ENCODE measurements around the gene SDK2. TPM values are rescaled to one million over a fixed set of nuclear protein-coding genes. Genes with fewer than 3 reads are reported as not detected.

The SDK2 gene
- total and polyA plus RNA-seq, 9 of the 15 experiments (the other 6 are each of a cell fraction or from before 2014, with no cell fraction given) = 0.04 TPM; not detected in 8

DNA sequence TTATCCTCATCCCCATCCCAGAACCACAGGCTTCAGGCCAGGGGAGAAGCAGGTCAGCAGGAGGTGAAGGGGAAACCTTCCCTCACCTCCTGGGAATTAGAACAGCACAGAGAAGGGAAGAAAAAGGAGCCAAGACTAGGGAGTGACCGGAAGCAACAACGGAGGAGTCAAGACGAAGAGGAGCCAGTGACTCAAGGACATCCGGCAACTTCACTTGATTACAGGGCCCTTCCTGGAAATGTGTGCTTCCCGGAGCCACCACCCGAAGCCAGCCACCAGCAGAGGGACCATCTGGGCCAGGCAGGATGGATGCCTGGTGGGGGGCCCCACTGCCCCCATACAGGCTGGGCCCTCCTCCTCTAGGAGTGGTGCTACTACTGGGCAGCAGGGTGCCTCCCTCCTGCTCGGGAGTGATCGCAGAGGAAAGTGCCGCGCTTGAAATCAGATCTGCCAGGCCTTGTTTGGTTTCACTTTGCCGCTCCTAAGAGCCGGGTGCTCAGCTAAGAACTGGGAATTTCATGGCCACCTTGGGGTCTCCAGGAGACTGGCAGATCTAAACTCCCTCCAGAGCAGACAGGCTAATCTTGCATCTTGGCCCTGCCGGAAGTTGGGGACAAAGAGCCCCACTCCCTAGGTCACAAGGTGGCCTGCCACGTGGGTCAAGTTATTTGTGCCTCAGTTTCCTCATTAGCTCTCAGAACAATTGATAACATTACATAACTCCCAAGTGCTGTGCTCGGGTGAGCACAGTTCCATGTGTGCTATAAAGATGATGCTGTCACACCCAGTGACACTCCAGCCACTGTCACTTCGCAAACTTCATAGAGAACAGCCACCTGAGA, 339.1 kb downstream of the SDK2 start (continued):
- TF ChIP-seq, protein P1, sequence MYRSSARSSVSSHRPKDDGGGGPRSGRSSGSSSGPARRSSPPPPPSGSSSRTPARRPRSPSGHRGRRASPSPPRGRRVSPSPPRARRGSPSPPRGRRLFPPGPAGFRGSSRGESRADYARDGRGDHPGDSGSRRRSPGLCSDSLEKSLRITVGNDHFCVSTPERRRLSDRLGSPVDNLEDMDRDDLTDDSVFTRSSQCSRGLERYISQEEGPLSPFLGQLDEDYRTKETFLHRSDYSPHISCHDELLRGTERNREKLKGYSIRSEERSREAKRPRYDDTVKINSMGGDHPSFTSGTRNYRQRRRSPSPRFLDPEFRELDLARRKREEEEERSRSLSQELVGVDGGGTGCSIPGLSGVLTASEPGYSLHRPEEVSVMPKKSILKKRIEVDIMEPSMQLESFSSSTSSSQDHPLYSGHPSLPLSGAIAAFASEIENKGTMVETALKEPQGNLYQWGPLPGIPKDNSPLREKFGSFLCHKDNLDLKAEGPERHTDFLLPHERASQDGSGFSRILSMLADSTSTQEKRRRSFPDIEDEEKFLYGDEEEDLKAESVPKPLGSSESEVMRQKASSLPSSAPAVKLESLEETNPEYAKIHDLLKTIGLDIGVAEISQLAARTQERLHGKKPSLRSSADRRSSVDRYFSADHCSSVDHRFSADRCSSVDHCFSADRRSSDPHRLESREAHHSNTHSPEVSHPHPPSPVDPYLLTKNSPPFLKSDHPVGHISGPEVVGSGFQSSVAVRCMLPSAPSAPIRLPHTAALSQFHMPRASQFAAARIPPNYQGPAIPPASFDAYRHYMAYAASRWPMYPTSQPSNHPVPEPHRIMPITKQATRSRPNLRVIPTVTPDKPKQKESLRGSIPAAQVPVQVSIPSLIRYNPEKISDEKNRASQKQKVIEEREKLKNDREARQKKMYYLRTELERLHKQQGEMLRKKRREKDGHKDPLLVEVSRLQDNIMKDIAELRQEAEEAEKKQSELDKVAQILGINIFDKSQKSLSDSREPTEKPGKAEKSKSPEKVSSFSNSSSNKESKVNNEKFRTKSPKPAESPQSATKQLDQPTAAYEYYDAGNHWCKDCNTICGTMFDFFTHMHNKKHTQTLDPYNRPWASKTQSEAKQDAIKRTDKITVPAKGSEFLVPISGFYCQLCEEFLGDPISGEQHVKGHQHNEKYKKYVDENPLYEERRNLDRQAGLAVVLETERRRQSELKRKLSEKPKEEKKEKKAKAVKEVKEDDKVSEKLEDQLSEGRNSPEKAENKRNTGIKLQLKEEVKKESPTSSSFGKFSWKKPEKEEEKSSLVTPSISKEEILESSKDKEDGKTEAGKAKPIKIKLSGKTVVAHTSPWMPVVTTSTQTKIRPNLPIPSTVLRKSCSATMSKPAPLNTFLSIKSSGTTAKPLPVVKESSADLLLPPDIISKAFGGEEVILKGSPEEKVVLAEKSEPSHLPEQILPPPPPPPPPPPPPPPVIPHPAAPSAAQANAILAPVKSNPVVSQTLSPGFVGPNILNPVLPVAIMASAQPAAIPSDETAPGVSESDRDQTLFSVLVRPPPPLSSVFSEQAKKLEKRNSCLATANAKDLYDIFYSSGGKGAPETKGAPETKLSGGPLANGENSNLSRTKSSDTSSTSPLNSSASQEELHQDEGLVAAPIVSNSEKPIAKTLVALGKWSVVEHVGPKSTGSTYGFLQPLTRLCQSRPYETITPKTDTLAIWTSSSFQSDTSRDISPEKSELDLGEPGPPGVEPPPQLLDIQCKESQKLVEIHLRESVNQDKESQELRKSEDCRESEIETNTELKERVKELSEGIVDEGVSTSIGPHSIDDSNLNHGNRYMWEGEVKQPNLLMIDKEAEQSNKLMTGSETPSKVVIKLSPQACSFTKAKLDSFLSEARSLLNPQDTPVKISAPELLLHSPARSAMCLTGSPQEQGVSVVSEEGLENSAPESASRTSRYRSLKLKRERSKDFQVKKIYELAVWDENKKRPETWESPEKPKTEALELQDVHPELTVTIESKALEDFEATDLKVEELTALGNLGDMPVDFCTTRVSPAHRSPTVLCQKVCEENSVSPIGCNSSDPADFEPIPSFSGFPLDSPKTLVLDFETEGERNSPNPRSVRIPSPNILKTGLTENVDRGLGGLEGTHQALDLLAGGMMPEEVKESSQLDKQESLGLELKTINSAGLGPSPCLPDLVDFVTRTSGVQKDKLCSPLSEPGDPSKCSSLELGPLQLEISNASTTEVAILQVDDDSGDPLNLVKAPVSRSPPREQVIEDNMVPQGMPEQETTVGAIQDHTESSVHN (IDR thresholded peaks at IDR 0.05; ENCODE audit: borderline replicate concordance in 1 of 2, low read depth in 1 of 2) = no peak
- no peak for TF ChIP-seq ZNF695 (CRISPR knock-in tag; IDR thresholded peaks at IDR 0.05)
- no peak for TF ChIP-seq RBM17 (IDR thresholded peaks at IDR 0.05; ENCODE audit: borderline replicate concordance, low read depth, low read length)
- no peak for TF ChIP-seq ZNF507 (tag; conservative IDR thresholded peaks at IDR 0.05)
- TF ChIP-seq, protein P2, sequence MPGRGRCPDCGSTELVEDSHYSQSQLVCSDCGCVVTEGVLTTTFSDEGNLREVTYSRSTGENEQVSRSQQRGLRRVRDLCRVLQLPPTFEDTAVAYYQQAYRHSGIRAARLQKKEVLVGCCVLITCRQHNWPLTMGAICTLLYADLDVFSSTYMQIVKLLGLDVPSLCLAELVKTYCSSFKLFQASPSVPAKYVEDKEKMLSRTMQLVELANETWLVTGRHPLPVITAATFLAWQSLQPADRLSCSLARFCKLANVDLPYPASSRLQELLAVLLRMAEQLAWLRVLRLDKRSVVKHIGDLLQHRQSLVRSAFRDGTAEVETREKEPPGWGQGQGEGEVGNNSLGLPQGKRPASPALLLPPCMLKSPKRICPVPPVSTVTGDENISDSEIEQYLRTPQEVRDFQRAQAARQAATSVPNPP (IDR thresholded peaks at IDR 0.05; ENCODE audit: borderline replicate concordance, insufficient read depth, insufficient read length) = no peak
- no peak for TF ChIP-seq BRD4 (IDR thresholded peaks at IDR 0.05)
- TF ChIP-seq, protein P3, sequence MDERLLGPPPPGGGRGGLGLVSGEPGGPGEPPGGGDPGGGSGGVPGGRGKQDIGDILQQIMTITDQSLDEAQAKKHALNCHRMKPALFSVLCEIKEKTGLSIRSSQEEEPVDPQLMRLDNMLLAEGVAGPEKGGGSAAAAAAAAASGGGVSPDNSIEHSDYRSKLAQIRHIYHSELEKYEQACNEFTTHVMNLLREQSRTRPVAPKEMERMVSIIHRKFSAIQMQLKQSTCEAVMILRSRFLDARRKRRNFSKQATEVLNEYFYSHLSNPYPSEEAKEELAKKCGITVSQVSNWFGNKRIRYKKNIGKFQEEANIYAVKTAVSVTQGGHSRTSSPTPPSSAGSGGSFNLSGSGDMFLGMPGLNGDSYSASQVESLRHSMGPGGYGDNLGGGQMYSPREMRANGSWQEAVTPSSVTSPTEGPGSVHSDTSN (CRISPR knock-in tag; IDR thresholded peaks at IDR 0.05; ENCODE audit: low read depth) = no peak
- TF ChIP-seq, protein P3 (tag; conservative IDR thresholded peaks at IDR 0.05; ENCODE audit: low read depth) = no peak
- TF ChIP-seq ZNF347 (CRISPR knock-in tag; IDR thresholded peaks at IDR 0.05; ENCODE audit: low read depth) = no peak
- TF ChIP-seq, protein P4, sequence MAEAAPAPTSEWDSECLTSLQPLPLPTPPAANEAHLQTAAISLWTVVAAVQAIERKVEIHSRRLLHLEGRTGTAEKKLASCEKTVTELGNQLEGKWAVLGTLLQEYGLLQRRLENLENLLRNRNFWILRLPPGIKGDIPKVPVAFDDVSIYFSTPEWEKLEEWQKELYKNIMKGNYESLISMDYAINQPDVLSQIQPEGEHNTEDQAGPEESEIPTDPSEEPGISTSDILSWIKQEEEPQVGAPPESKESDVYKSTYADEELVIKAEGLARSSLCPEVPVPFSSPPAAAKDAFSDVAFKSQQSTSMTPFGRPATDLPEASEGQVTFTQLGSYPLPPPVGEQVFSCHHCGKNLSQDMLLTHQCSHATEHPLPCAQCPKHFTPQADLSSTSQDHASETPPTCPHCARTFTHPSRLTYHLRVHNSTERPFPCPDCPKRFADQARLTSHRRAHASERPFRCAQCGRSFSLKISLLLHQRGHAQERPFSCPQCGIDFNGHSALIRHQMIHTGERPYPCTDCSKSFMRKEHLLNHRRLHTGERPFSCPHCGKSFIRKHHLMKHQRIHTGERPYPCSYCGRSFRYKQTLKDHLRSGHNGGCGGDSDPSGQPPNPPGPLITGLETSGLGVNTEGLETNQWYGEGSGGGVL (CRISPR knock-in tag; IDR thresholded peaks at IDR 0.05) = no peak
- TF ChIP-seq HNRNPL (IDR thresholded peaks at IDR 0.05; ENCODE audit: low read depth, low read length) = no peak

All from K562 (cell line).